HG03045 (cell line): ENCODE data around the gene HHEX.

Source experiments
- ATAC-seq: cut with Tn5 transposase; IDR thresholded peaks from one replicate; pipeline ENCODE4 v1.9.1; 2021; ENCODE audit warnings: mild to moderate bottlenecking, moderate library complexity; ENCODE audit not compliant: unreplicated experiment

Gene HHEX

DNA sequence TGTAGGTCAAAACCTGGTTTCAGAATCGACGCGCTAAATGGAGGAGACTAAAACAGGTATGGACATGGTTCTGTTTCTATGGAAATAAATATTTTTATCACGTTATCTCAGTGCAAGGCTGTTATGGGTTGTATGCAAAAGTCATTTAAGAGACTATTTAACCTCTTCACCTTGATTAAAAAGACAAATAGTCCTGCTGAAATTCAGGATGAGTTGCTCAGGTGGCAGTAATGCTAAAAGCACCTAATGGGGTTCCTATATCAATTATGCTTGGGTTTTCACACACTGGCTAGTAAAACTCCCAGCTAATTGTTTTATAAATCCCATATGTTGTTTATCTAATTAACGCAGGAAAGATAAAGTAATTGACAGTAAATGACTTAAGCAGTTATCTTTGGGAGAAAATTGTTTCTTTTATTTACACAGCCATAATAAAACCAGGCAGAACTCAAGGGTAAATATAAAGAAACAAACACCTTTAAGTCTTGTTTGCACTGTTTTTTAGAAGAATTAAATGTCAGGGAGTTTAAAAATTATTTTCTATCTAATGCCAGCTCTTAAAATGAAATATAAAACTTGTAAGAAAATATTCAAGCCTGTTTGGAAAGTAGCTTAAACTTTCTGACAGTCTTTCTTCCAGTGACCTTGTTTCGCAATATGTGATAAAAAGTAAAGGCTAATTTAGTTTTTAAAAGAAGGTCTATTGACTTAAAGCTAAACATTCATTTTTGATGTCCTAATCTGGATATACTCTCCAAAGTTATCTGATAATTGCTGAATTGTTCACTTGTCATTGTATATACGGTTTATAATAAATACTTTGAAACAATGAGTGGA, 3.2 kb downstream of the HHEX start:
- no peak for ATAC-seq

DNA sequence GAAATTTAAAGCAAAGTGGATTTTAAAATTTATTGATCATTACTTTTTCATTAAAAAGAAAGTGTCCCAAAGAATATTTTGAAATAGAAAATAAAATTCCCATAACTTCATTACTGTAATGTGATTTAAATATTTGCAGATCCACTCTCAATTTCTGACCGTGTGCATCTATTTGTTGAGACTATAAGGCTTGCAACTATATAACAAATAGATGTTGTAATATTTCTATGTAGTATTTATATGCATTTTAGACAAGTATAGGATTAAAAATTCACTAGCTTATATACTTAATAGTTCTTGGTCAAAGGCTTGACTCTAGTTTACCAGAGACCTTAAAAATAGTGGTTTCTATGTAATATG, 3.8 kb downstream of the HHEX start:
- ATAC-seq, result no peak

DNA sequence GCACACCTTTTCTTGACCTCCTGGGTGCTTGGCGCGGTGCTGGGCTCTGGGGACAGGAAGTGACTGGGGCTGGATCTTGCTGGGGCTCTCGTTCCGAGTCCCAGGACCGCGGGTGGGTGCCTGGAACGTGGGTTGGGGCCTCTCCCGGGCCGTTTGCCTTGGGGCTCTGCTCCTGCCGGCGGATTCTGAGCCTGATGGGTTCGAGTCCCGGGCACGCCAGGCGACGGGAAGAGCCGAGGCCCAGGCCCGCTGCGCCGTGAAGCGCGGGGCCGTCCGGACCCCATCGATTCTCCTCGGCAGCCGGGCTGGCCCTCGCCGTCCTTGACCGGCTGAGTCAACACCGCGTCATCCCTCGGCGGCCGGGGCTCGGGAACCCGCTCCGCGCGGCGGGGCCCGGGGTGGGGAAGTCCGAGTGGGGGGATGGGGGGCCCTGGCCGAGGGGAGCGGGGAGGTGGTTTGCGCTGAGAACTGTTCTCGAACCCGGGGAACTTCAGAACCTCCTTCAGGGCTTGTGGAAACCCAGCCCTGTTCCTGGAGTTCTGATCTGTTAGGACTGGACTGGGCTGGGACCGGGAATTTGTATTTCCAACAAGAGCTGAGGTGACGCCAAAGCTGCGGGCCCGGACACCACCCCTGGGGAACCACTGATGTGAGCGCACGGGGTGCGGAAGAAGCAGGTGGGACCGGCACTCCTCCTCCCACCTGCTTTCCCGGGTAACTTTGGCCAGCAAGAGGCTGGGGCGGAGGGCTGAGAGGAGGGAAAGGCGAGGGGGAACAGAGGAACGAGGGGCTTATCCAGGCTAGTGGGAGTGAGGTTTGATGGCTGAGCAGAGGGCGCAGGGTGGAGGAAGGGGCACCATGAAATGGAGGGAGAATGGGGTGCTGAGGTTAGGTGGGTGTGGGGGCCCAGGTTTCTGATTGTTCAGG, 6.2 kb downstream of the HHEX start:
- no peak for ATAC-seq

- no peak for ATAC-seq
Measured at GRCh38 chr10:92696606-92697383, 7.0 kb downstream of the HHEX start.

GRCh38 chr10:92697663-92698511, 8.1 kb downstream of the HHEX start:
- ATAC-seq, result no peak

DNA sequence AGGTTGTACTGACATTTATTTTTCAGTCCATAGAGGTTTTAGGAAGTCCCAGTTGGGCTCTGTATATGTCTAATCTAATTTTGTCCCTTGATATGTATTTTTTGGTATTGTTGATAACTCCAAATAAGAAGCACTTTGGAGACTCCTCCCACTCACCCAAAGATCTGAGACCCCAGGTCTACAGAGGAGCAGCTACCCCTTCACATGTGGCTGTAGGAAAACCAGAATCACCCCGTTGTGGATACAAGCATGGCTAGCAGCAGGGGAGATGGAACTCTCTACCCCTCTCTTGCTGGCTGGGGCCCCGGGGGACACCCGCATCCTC, 9.4 kb downstream of the HHEX start:
- ATAC-seq, result no peak

DNA sequence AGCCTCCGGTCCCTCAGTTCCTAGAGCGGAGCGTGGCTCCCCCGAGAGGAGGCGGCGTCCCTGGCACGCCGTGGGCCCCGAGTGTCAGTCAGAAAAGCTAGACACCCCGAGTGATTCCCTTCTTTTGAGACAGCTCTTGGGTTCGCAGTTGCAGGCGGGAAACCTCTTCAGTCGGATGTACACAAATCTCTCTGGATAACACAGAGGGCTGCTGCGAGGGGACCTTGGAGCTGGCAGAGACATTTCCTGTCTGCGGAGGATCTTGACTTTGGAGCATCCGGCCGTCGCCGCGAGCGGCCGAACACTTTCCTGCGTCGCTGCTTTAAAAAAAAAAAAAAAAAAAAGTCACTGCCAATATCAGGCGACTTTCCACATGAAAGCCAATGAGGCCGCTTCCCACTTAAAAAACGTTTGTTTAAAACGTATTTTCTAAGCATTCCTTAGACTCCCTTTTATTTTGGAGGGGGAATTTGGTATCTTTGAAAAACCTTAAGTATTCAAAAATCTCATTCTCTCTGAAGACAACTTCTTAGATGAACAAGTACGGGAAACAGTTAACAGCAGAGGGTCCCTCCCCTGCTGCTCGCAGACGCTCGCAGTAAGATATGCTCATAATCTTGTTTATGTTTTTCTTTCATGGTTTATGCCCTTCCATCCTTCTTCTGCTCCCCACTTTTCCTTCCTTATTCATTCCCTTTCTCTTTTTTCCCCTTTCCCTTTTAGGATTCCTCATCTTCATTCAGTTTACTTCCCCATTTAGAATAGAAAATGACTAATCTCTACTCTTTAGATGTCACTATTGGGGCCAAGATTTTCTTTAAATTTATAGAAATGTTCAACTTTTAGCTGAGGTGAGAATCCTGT, 10.0 kb downstream of the HHEX start:
- ATAC-seq, result no peak

DNA sequence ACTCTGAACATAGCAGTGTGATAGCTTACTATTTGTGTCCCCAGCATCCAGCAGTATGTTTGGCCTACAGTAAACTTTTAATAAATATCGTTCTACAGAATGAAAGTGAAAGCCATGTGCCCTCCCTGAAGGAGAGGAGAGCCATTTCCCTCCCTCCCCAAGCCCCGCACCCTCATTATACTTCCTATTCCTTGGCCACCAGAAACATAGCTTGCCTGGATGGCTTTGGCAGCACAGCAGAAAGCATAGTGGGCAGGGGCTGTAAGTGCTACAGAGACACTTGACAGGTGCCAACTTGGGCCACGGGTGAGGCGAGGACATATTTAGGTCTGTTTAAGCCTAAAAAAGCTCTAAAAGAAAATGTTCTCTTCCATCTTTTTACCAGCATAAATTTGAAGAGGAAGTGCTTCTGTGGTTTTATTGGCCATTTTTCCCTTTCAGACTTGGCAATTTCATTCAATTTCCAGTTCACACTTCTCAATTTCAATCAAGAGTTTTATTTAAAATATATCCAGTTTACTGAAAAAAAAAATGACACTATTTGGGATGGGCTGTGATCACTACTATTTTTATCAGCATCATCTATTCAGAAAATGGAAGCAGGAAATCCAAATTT, 12.7 kb downstream of the HHEX start:
- no peak for ATAC-seq

DNA sequence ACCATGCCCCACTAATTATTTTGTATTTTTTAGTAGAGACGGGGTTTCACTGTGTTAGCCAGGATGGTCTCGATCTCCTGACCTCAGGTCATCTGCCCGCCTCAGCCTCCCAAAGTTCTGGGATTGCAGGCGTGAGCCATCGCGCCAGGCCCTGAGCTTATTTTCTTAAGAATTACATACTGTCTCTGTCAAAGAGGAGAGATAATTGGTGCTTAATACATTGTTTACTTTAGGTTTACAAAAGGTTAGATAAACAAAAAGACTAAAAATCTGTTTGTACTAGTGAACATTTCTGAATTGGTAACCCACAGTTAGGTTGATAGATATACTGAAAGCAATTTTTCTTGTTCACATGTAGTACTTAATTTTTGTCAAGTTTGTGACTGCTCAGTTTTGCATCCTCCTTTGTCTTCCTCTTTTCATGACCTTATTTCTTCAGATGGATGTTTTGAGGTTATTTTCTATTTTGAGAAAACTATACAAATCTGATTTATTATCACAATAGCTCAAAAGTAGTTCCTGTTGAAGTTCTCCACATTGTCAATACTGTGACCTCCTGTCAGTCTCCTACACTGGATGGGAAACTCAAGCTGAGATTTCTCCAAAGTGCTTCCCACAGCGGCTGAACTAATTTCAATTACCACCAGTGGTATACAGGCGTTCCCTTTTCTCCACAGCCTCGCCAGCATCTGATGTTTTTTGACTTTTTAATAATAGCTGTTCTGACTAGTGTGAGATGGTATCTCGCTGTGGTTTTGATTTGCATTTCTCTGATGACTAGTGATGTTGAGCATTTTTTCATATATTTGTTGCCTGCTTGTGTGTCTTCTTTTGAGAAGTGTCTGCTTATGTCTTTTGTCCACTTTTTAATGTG, 22.5 kb downstream of the HHEX start:
- no peak for ATAC-seq

- no peak for ATAC-seq
Measured at GRCh38 chr10:92714152-92714845, 24.5 kb downstream of the HHEX start.

DNA sequence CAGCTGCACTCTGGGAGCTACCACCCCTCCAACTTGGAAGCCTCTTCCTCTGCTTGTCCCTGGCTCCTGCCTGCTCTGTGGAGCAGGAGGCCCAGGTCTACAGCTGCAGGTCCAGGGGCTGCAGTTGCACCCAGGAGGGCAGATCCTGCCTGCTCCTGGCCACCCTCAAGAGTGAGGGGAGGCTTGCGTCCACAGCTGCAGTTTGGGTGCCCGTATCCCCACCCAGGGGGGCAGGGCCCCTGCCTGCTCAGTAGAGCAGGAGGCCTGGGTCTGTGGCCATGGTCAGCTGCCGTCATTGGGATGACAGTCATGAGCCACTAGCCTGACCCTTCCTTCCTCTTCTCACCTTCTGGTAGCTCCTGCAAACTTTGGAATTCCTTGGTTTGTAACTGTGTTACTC, 25.1 kb downstream of the HHEX start:
- ATAC-seq, result no peak

- no peak for ATAC-seq
Measured at GRCh38 chr10:92719991-92720830, 30.5 kb downstream of the HHEX start.

GRCh38 chr10:92720831-92721165, 31.0 kb downstream of the HHEX start:
- ATAC-seq, result no peak

GRCh38 chr10:92722349-92722748, 32.6 kb downstream of the HHEX start:
- no peak for ATAC-seq

DNA sequence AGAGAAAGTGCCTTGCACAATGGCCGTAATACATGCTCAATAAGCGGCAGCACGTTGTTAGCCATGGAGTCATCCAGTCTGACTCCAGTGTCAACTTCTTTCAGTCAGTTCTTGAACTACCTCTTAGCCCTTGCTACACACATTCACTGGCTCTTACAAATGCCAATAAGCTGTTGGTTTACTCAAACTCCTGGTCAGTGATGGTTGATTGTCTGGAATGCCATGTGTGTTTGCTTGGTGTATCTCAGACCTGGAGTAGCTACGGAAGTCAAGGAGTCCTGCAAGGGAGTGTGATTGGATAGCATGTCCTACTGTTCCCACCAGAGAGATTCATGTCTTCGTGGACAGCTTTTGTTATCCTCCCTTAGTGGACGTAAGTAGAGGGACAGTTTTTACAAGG, 37.4 kb downstream of the HHEX start:
- no peak for ATAC-seq

- no peak for ATAC-seq
Measured at GRCh38 chr10:92727550-92727949, 37.8 kb downstream of the HHEX start.

GRCh38 chr10:92729886-92730285, 40.1 kb downstream of the HHEX start:
- peak; percentile 95 for ATAC-seq
